BLaER1 treated with 17β-estradiol and CSF1 and Interleukin-3, amounts not matched to agents 10 nM and 100 nM (cell line): ENCODE data around the gene ACP6.

Experiments used
- H3K27ac ChIP-seq, 11 experiments: shearing (Covaris generic); formaldehyde crosslinking; 2 replicates each; pipeline ENCODE4 v1.8.1; 2022
- H3K27me3 ChIP-seq, 11 experiments: shearing (Covaris generic); formaldehyde crosslinking; 2 replicates each; pipeline ENCODE4 v1.8.1; 2022
- H3K36me3 ChIP-seq, 11 experiments: shearing (Covaris generic); formaldehyde crosslinking; 2 replicates each; pipeline ENCODE4 v1.8.1; 2022
- H3K4me1 ChIP-seq, 10 experiments: shearing (Covaris generic); formaldehyde crosslinking; 2 replicates each; pipeline ENCODE4 v1.8.1; 2022
- H3K4me2 ChIP-seq, 11 experiments: shearing (Covaris generic); formaldehyde crosslinking; 2 replicates each; pipeline ENCODE4 v1.8.1; 2022
- H3K4me3 ChIP-seq, 10 experiments: shearing (Covaris generic); formaldehyde crosslinking; 2 replicates each; pipeline ENCODE4 v1.8.1; 2022
- H3K9ac ChIP-seq, 11 experiments: shearing (Covaris generic); formaldehyde crosslinking; 2 replicates each; pipeline ENCODE4 v1.8.1; 2022
- H3K9me3 ChIP-seq, 11 experiments: shearing (Covaris generic); formaldehyde crosslinking; replicated peaks in 1 of 11; 2 replicates each; pipeline ENCODE4 v1.8.1; 2022
- H4K20me1 ChIP-seq, 11 experiments: shearing (Covaris generic); formaldehyde crosslinking; 2 replicates each; pipeline ENCODE4 v1.8.1; 2022
- Cebpa-rat ChIP-seq, 11 experiments: shearing (Covaris generic); IDR thresholded peaks; 2 replicates each; pipeline ENCODE4 v1.8.1; 2022

ACP6 gene

GRCh38 chr1:147605591-147605990 is 64.7 kb downstream of the ACP6 start:
- no peaks in the 10 kb centered on the region for H3K27me3 ChIP-seq
- H3K9me3 ChIP-seq: no peaks in the 10 kb centered on the region
- H3K36me3 ChIP-seq: peaks cover 13 to 64% (median 55%) of the 10 kb centered on the region in 11 experiments

GRCh38 chr1:147603986-147604385 is 66.3 kb downstream of the ACP6 start:
- H3K9ac ChIP-seq: no peak overlapping the region
- H3K4me3 ChIP-seq: no peak overlapping the region
- no peaks in the 10 kb centered on the region for H3K9me3 ChIP-seq
- H3K27ac ChIP-seq: no peak overlapping the region
- H3K4me1 ChIP-seq: peaks cover 8 to 34% (median 27%) of the 10 kb centered on the region in 10 experiments
- no peak for TF ChIP-seq Cebpa-rat (IDR thresholded peaks at IDR 0.05)
- H3K36me3 ChIP-seq: peaks cover 13 to 48% (median 43%) of the 10 kb centered on the region in 11 experiments
- H3K4me2 ChIP-seq: peak overlapping the region in 8 of 11 experiments; percentile 10 to 66 (median 50); a peak in 12 of 22 replicates
- H4K20me1 ChIP-seq: no peaks in the 10 kb centered on the region
- H3K27me3 ChIP-seq: peaks cover 0 to 4% (median 1%) of the 10 kb centered on the region in 11 experiments; a peak in 11 of 22 replicates

More at GRCh38 chr1:147605591-147605990, 64.7 kb downstream of the ACP6 start:
- Histone ChIP-seq H4K20me1 (no peaks in the 10 kb centered on the region), H3K27ac (no peak overlapping the region), H3K4me1 (peaks cover 6 to 30% (median 24%) of the 10 kb centered on the region in 10 experiments), H3K9ac (no peak overlapping the region), H3K4me3 (no peak overlapping the region), H3K4me2 (no peak overlapping the region)
- no peak for TF ChIP-seq Cebpa-rat (IDR thresholded peaks at IDR 0.05)

GRCh38 chr1:147600119-147601111 is 69.9 kb downstream of the ACP6 start:
- peak overlapping the region; percentile 60 to 80 (median 70) for H3K4me3 ChIP-seq
- peak overlapping the region; percentile 81 to 98 (median 96) for H3K4me2 ChIP-seq
- peak overlapping the region; percentile 37 to 90 (median 80); a peak in 20 of 22 replicates for H3K27ac ChIP-seq
- peaks cover 0 to 12% (median 7%) of the 10 kb centered on the region in 11 experiments; a peak in 15 of 22 replicates for H3K36me3 ChIP-seq
- peak overlapping the region; percentile 73 to 88 (median 84); a peak in 21 of 22 replicates for H3K9ac ChIP-seq
- no peak for TF ChIP-seq Cebpa-rat (IDR thresholded peaks at IDR 0.05)
- peaks cover 10 to 31% (median 14%) of the 10 kb centered on the region in 11 experiments; a peak in 20 of 22 replicates for H3K27me3 ChIP-seq
- H3K9me3 ChIP-seq: 0 out of 22 replicates have a peak, but pooled peaks cover 0 to under 1% (median 0%) of the 10 kb centered on the region in 11 experiments
- H4K20me1 ChIP-seq: no peaks in the 10 kb centered on the region
- peaks cover 8 to 51% (median 35%) of the 10 kb centered on the region in 10 experiments for H3K4me1 ChIP-seq

- peaks cover 10 to 34% (median 14%) of the 10 kb centered on the region in 11 experiments; a peak in 20 of 22 replicates for H3K27me3 ChIP-seq
- H3K4me3 ChIP-seq: peak overlapping the region; percentile 60 to 80 (median 70)
- no peak for TF ChIP-seq Cebpa-rat (IDR thresholded peaks at IDR 0.05)
- H4K20me1 ChIP-seq: no peaks in the 10 kb centered on the region
- peaks cover 0 to 7% (median 0%) of the 10 kb centered on the region in 11 experiments; a peak in 1 of 22 replicates for H3K9me3 ChIP-seq
- peaks cover 8 to 49% (median 34%) of the 10 kb centered on the region in 10 experiments for H3K4me1 ChIP-seq
- peaks cover 0 to 4% (median 0%) of the 10 kb centered on the region in 11 experiments; a peak in 5 of 22 replicates for H3K36me3 ChIP-seq
- H3K9ac ChIP-seq: peak overlapping the region; percentile 73 to 88 (median 84)
- H3K27ac ChIP-seq: peak overlapping the region; percentile 63 to 90 (median 80); a peak in 20 of 22 replicates
- H3K4me2 ChIP-seq: peak overlapping the region; percentile 86 to 100 (median 99)
These were observed 70.8 kb downstream of the ACP6 start for GRCh38 chr1:147599362-147600118.

GRCh38 chr1:147598621-147599361 is 71.5 kb downstream of the ACP6 start:
- no peak for TF ChIP-seq Cebpa-rat (IDR thresholded peaks at IDR 0.05)
- Histone ChIP-seq H4K20me1 (no peaks in the 10 kb centered on the region), H3K27me3 (peaks cover 10 to 42% (median 14%) of the 10 kb centered on the region in 11 experiments; a peak in 20 of 22 replicates), H3K4me3 (peak overlapping the region; percentile 60 to 80 (median 70)), H3K9ac (peak overlapping the region; percentile 70 to 88 (median 84)), H3K9me3 (peaks cover 0 to 7% (median 0%) of the 10 kb centered on the region in 11 experiments; a peak in 2 of 22 replicates), H3K4me2 (peak overlapping the region; percentile 86 to 100 (median 99)), H3K27ac (peak overlapping the region; percentile 15 to 90 (median 75); a peak in 20 of 22 replicates), H3K36me3 (no peaks in the 10 kb centered on the region), H3K4me1 (peaks cover 8 to 42% (median 27%) of the 10 kb centered on the region in 10 experiments)

GRCh38 chr1:147597010-147597409 is 73.3 kb downstream of the ACP6 start:
- peaks cover 8 to 36% (median 23%) of the 10 kb centered on the region in 10 experiments for H3K4me1 ChIP-seq
- peaks cover 10 to 56% (median 14%) of the 10 kb centered on the region in 11 experiments; a peak in 20 of 22 replicates for H3K27me3 ChIP-seq
- no peaks in the 10 kb centered on the region for H3K36me3 ChIP-seq
- no peak overlapping the region for H3K4me3 ChIP-seq
- H4K20me1 ChIP-seq: no peaks in the 10 kb centered on the region
- no peak overlapping the region for H3K4me2 ChIP-seq
- H3K27ac ChIP-seq: no peak overlapping the region
- peaks cover 0 to 16% (median 8%) of the 10 kb centered on the region in 11 experiments; a peak in 14 of 22 replicates for H3K9me3 ChIP-seq
- TF ChIP-seq Cebpa-rat (IDR thresholded peaks at IDR 0.05): no peak
- no peak overlapping the region for H3K9ac ChIP-seq
